ENCODE results near the gene ADI1.

ADI1 gene

GRCh38 chr2:3526871-3527270 lies 7.5 kb upstream of the ADI1 start:
- Histone ChIP-seq H3K4me3 (replicated peaks; ENCODE audit: low read depth, low read length) (no peak overlapping the region), H3K27me3 (replicated peaks; ENCODE audit: control insufficient read depth, insufficient read depth, low read length) (no peaks in the 10 kb centered on the region), H3K36me3 (ENCODE audit: control insufficient read depth, insufficient read depth, low read length) (no peaks in the 10 kb centered on the region)
- TF ChIP-seq CTCF (IDR thresholded peaks at IDR 0.05; ENCODE audit: insufficient read depth, low read length, poor library complexity, severe bottlenecking): no peak
- DNase-seq (ENCODE audit: extremely low read depth, insufficient read length): no peak

GRCh38 chr2:3523551-3524041 lies 4.3 kb upstream of the ADI1 start:
- DNase-seq (ENCODE audit: extremely low read depth, insufficient read length): no peak
- H3K36me3 ChIP-seq (ENCODE audit: control insufficient read depth, insufficient read depth, low read length): no peaks in the 10 kb centered on the region
- TF ChIP-seq CTCF (IDR thresholded peaks at IDR 0.05; ENCODE audit: insufficient read depth, low read length, poor library complexity, severe bottlenecking): no peak
- no peak overlapping the region for H3K4me3 ChIP-seq (replicated peaks; ENCODE audit: low read depth, low read length)
- no peaks in the 10 kb centered on the region for H3K27me3 ChIP-seq (replicated peaks; ENCODE audit: control insufficient read depth, insufficient read depth, low read length)

GRCh38 chr2:3522961-3523421 lies 3.7 kb upstream of the ADI1 start:
- TF ChIP-seq CTCF (IDR thresholded peaks at IDR 0.05; ENCODE audit: insufficient read depth, low read length, poor library complexity, severe bottlenecking): no peak
- Histone ChIP-seq H3K36me3 (ENCODE audit: control insufficient read depth, insufficient read depth, low read length) (no peaks in the 10 kb centered on the region), H3K4me3 (replicated peaks; ENCODE audit: low read depth, low read length) (no peak overlapping the region), H3K27me3 (replicated peaks; ENCODE audit: control insufficient read depth, insufficient read depth, low read length) (no peaks in the 10 kb centered on the region)
- no peak for DNase-seq (ENCODE audit: extremely low read depth, insufficient read length)

DNA sequence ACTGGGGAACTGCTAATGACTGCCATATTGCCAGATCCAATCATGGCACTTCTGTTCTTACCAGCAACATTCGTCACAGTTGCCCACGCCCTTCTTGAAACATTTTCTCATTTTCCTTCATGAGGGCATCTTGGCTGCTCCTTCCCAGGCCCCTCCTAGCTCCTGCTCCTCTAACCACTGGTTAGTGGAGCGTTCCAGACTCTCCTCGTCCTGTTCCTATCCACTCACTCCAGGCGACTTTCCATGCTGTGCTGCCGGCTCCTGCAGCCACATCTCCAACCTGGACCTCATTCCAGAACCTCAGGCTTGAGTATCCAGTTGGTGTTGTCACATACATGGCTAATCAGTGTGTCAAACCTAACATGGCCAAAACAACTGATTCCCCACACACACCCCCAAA lies 1.3 kb upstream of the ADI1 start:
- H3K4me3 ChIP-seq (replicated peaks; ENCODE audit: low read depth, low read length): no peak overlapping the region; the same call in 1 of the 2 replicates
- no peak for DNase-seq (ENCODE audit: extremely low read depth, insufficient read length)
- no peaks in the 10 kb centered on the region for H3K27me3 ChIP-seq (replicated peaks; ENCODE audit: control insufficient read depth, insufficient read depth, low read length)
- TF ChIP-seq CTCF (IDR thresholded peaks at IDR 0.05; ENCODE audit: insufficient read depth, low read length, poor library complexity, severe bottlenecking): no peak
- H3K36me3 ChIP-seq (ENCODE audit: control insufficient read depth, insufficient read depth, low read length): no peaks in the 10 kb centered on the region

DNA sequence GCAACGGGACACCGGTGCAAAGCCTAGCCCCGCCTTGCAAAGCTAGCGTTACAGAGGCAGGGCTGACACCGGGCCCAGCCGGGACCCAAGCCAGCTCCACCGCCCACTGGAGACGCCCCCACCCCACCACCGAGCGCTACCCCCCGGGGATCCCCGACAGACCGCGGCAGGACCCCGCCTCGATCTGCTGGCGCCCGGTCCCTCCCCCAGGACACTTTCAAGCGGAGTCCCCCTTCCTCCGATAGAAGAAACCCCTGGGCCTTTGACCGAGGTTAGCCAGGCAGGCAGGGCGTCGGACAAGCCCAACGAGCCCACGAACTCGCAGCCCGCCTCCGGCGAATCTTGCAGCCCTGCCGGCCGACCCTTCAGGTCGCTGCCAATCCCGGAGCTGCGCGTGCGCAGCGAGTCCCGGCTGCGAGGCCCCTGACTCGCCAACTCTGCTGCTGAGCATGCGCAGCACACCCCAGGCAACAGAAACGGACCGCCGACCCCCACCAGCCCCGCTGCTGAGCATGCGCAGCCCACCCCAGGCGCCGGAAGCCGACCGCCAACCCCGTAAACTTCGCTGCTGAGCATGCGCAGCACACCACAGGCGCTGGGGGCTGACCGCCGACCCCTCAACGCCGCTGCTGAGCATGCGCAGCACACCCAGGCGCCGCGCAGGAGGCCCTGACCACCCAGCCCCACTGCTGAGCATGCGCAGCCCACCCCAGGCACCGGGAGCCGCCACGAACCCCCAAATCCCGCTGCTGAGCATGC lies 656 bp downstream of the ADI1 start:
- peak; percentile 99 for DNase-seq (ENCODE audit: extremely low read depth, insufficient read length)
- Histone ChIP-seq H3K36me3 (ENCODE audit: control insufficient read depth, insufficient read depth, low read length) (no peaks in the 10 kb centered on the region), H3K4me3 (replicated peaks; ENCODE audit: low read depth, low read length) (peak overlapping the region; percentile 94), H3K27me3 (replicated peaks; ENCODE audit: control insufficient read depth, insufficient read depth, low read length) (no peaks in the 10 kb centered on the region)
- no peak for TF ChIP-seq CTCF (IDR thresholded peaks at IDR 0.05; ENCODE audit: insufficient read depth, low read length, poor library complexity, severe bottlenecking)
